Peyer's patch (tissue), 4 donors: ENCODE results near the gene NSUN6.

Source experiments
- POLR2A ChIP-seq, 2 donors: fragments of 450-650 bp; IDR thresholded peaks; one replicate each; pipeline ENCODE4 v1.5.1; 2017; ENCODE audit warnings: antibody characterized with exemption in 2 of 2, mild to moderate bottlenecking in 2 of 2, moderate library complexity in 2 of 2
- TF ChIP-seq, protein P1 (sequence below), 6 experiments: fragments of 450-650 bp in 4 of 6; fragments of 200-600 bp in 2 of 6; sonication (generic) in 1 of 6; IDR thresholded peaks; one replicate each; pipeline ENCODE4 v1.5.1; 2017 to 2019; ENCODE audit warnings: antibody characterized with exemption in 6 of 6, mild to moderate bottlenecking in 3 of 6, moderate library complexity in 1 of 6

DNA sequence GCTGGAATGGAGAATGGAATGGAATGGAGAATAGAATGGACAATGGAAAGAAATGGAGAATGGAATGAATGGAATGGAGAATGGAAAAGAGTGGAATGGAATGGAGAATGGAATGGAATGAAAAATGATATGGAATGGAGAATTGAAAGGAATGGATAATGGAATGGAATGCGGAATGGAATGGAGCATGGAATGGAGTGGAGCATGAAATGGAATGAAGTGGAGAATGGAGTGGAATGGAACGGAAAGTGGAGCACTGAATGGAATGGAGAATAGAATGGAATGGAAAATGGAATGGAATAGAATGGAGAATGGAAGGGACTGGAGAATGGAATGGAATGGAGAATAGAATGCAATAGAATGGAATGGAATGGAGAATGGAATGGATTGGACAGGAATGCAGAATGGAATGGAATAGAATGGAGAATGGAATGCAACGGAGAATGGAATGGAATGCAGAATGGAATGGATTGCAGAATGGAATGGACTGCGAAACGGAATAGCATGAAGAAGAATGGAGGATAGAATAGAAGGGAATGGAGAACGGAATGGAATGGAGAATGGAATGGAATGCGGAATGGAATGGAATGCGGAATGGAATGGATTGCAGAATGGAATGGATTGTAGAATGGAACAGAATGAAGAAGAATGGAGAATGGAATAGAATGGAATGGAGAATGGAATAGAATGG, 89.4 kb downstream of the NSUN6 start:
- TF ChIP-seq, protein P1, sequence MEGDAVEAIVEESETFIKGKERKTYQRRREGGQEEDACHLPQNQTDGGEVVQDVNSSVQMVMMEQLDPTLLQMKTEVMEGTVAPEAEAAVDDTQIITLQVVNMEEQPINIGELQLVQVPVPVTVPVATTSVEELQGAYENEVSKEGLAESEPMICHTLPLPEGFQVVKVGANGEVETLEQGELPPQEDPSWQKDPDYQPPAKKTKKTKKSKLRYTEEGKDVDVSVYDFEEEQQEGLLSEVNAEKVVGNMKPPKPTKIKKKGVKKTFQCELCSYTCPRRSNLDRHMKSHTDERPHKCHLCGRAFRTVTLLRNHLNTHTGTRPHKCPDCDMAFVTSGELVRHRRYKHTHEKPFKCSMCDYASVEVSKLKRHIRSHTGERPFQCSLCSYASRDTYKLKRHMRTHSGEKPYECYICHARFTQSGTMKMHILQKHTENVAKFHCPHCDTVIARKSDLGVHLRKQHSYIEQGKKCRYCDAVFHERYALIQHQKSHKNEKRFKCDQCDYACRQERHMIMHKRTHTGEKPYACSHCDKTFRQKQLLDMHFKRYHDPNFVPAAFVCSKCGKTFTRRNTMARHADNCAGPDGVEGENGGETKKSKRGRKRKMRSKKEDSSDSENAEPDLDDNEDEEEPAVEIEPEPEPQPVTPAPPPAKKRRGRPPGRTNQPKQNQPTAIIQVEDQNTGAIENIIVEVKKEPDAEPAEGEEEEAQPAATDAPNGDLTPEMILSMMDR (IDR thresholded peaks at IDR 0.05), result no peak
- no peak for TF ChIP-seq POLR2A (IDR thresholded peaks at IDR 0.05)
